GM12878 (cell line): Measurements from ENCODE around the gene AHCYL2. TPM values are rescaled to one million over a fixed set of nuclear protein-coding genes. Genes with fewer than 3 reads are reported as not detected.

Experiments
- ATAC-seq: fragments of 200-7000 bp; cut with Tn5 transposase; 3 replicates; pipeline ENCODE4 v1.9.1; 2020; ENCODE audit warnings: mild to moderate bottlenecking, moderate library complexity
- BruUV-seq: library from RNA; stranded (reverse); fragments of 400-500 nt; replicated peaks from 2 replicates; lab custom pipeline; 2021; lab: Mats Ljungman, UMichigan
- CTCF ChIA-PET: fragments of 300-600 bp; sonication (Branson Sonifier 250); formaldehyde crosslinking; extraction: SDS; loops from one replicate; lab custom pipeline; 2021; ENCODE audit warnings: inconsistent platforms; lab: Yijun Ruan, JAX
- POLR2A ChIA-PET: fragments of 350-600 bp; formaldehyde crosslinking; extraction: SDS; loops from one replicate; lab custom pipeline; 2021; ENCODE audit warnings: inconsistent platforms; lab: Charles Lee
- RAD21 ChIA-PET: fragments of 300-600 bp; sonication (Branson Sonifier 250); formaldehyde crosslinking; loops from one replicate; lab custom pipeline; 2023; ENCODE audit warnings: antibody characterized with exemption; ENCODE audit not compliant: unreplicated experiment; lab: Charles Lee
- SMC1A ChIA-PET: fragments of 300-600 bp; sonication (Branson Sonifier 250); formaldehyde crosslinking; loops from one replicate; lab custom pipeline; 2023; ENCODE audit not compliant: unreplicated experiment, uncharacterized antibody; lab: Charles Lee
- DNase-seq: peaks from one replicate; pipeline ENCODE4 v3.0.0-alpha.2; 2011; ENCODE audit warnings: low read depth, low spot score
- FAIRE-seq: peaks from 3 replicates; lab custom pipeline; 2011; peaks lifted over from hg19 to GRCh38; lab: Jason Lieb, UNC
- H2AFZ ChIP-seq: 2 replicates; pipeline ENCODE4 v1.6.0; 2011; ENCODE audit warnings: low read depth, low read length, control low read depth; ENCODE audit not compliant: control insufficient read depth
- H3K27ac ChIP-seq: 2 replicates; pipeline ENCODE4 v1.5.1; 2011; ENCODE audit warnings: control low read depth; ENCODE audit not compliant: control insufficient read depth, insufficient read depth
- H3K27me3 ChIP-seq, 2 experiments: replicated peaks in 1 of 2; 2 replicates each; pipeline versions ENCODE4 v1.6.0 to v1.6.1; 2011; ENCODE audit warnings: low read length in 1 of 2; ENCODE audit not compliant: control insufficient read depth in 2 of 2, insufficient read depth in 2 of 2
- H3K36me3 ChIP-seq, 2 experiments: 2 replicates each; pipeline ENCODE4 v1.5.1; 2011; ENCODE audit warnings: low read length in 1 of 2; ENCODE audit not compliant: control insufficient read depth in 2 of 2, insufficient read depth in 2 of 2
- H3K4me1 ChIP-seq: 2 replicates; pipeline ENCODE4 v1.6.1; 2011; ENCODE audit warnings: mild to moderate bottlenecking, low read length, moderate library complexity, mixed read lengths; ENCODE audit not compliant: control insufficient read depth, insufficient read depth
- H3K4me2 ChIP-seq: 2 replicates; pipeline ENCODE4 v1.6.0; 2011; ENCODE audit warnings: control low read depth; ENCODE audit not compliant: control insufficient read depth, insufficient read depth
- H3K4me3 ChIP-seq: fragments of 200-600 bp; sonication (generic); 2 replicates; pipeline ENCODE4 v1.5.1; 2016
- H3K79me2 ChIP-seq: 2 replicates; pipeline ENCODE4 v1.6.0; 2011; ENCODE audit warnings: low read length; ENCODE audit not compliant: control insufficient read depth, insufficient read depth
- H3K9ac ChIP-seq: 2 replicates; pipeline ENCODE4 v1.8.0; 2011; ENCODE audit warnings: low read length, control low read depth, mixed read lengths; ENCODE audit not compliant: control insufficient read depth, insufficient read depth
- H3K9me3 ChIP-seq: replicated peaks from 3 replicates; pipeline ENCODE4 v1.5.1; 2011; ENCODE audit warnings: mild to moderate bottlenecking, low read length; ENCODE audit not compliant: control insufficient read depth, insufficient read depth
- H4K20me1 ChIP-seq: 2 replicates; pipeline ENCODE4 v1.6.0; 2011; ENCODE audit not compliant: control insufficient read depth, insufficient read depth
- BACH1 ChIP-seq: fragments of 450-650 bp; IDR thresholded peaks from 2 replicates; pipeline ENCODE4 v1.6.1; 2017; ENCODE audit warnings: mild to moderate bottlenecking, borderline replicate concordance
- CBX5 ChIP-seq: sonication (generic); IDR thresholded peaks from 2 replicates; pipeline ENCODE4 v1.6.1; 2016; ENCODE audit warnings: low read depth, moderate library complexity, mild to moderate bottlenecking, inconsistent platforms
- CHD4 ChIP-seq: fragments of 200-600 bp; sonication (generic); IDR thresholded peaks from 2 replicates; pipeline ENCODE4 v1.6.1; 2016; ENCODE audit warnings: mild to moderate bottlenecking
- CREM ChIP-seq: IDR thresholded peaks from 2 replicates; pipeline ENCODE4 v1.6.1; 2014; ENCODE audit warnings: antibody characterized with exemption, low read depth
- EGR1 ChIP-seq, 2 experiments: IDR thresholded peaks; 1 replicate in 1 of 2; 2 replicates in 1 of 2; pipeline ENCODE4 v1.6.1; 2011 to 2012; ENCODE audit warnings: low read depth in 2 of 2, low read length in 2 of 2, borderline replicate concordance in 1 of 2, mild to moderate bottlenecking in 1 of 2, moderate library complexity in 1 of 2
- IRF4 ChIP-seq: IDR thresholded peaks from 2 replicates; pipeline ENCODE4 v1.6.1; 2011; ENCODE audit warnings: low read depth, low read length
- MTA2 ChIP-seq: fragments of 450-650 bp; IDR thresholded peaks from 2 replicates; pipeline ENCODE4 v1.6.1; 2016; ENCODE audit warnings: low read depth, mild to moderate bottlenecking, moderate library complexity
- NFIC ChIP-seq: IDR thresholded peaks from 2 replicates; pipeline ENCODE4 v1.6.1; 2012; ENCODE audit warnings: low read depth, mild to moderate bottlenecking, inconsistent platforms, low read length, moderate library complexity
- POLR2AphosphoS5 ChIP-seq: IDR thresholded peaks from 2 replicates; pipeline ENCODE4 v1.6.1; 2011; ENCODE audit warnings: mild to moderate bottlenecking, low read length, inconsistent platforms
- RBBP5 ChIP-seq: fragments of 200-600 bp; sonication (generic); conservative IDR thresholded peaks from 2 replicates; pipeline ENCODE4 v1.6.1; 2016
- RCOR1 ChIP-seq: conservative IDR thresholded peaks from 2 replicates; pipeline ENCODE4 v1.6.1; 2012; ENCODE audit warnings: low read depth, low read length, improper control_type of control experiment
- SIX5 ChIP-seq: IDR thresholded peaks from 2 replicates; pipeline ENCODE4 v1.6.1; 2011; ENCODE audit warnings: mild to moderate bottlenecking, low read depth, low read length, moderate library complexity; ENCODE audit not compliant: severe bottlenecking
- SREBF1 ChIP-seq: IDR thresholded peaks from 2 replicates; pipeline ENCODE4 v1.6.1; 2012; ENCODE audit warnings: mild to moderate bottlenecking, low read length
- STAT1 ChIP-seq: fragments of 450-650 bp; conservative IDR thresholded peaks from 2 replicates; pipeline ENCODE4 v1.6.1; 2014; ENCODE audit warnings: antibody characterized with exemption, mild to moderate bottlenecking
- TBL1XR1 ChIP-seq: IDR thresholded peaks from 2 replicates; pipeline ENCODE4 v1.6.1; 2012; ENCODE audit warnings: low read depth, low read length, improper control_type of control experiment
- ZBED1 ChIP-seq: IDR thresholded peaks from 2 replicates; pipeline ENCODE4 v1.6.1; 2016; ENCODE audit warnings: borderline replicate concordance
- WGBS: methylation state at CpG from one replicate; pipeline ENCODE4 v1.1.6; 2016; ENCODE audit warnings: low lambda C conversion rate; ENCODE audit not compliant: insufficient replicate concordance, insufficient coverage; ENCODE audit errors: missing lambda C conversion rate; 5-methylcytosine and 5-hydroxymethylcytosine counted together
- in situ Hi-C: fragments of 300-500 bp; cut with MboI; formaldehyde crosslinking; loops from 9 replicates; pipeline ENCODE4 v1.14.3; 2018; ENCODE audit warnings: mixed read lengths
- intact Hi-C: fragments of 100-400 bp; cut with micrococcal nuclease; formaldehyde crosslinking; loops from one replicate; pipeline ENCODE4 v1.14.2; 2022; ENCODE audit not compliant: unreplicated experiment
- polyA plus RNA-seq, 11 experiments: library from polyadenylated mRNA; depleted of rRNA in 4 of 11; unstranded in 6 of 11; stranded (reverse) in 5 of 11; fragments of >200 nt; fragmentation: Nextera tagmentation in 4 of 11; fragmentation: Illumina TruSeq in 1 of 11; extraction: Ambion mirVana in 4 of 11; extraction: Trizol in 1 of 11; gene quantifications; 1 replicate in 1 of 11; 2 replicates in 10 of 11; pipeline versions ENCODE4 v1.2.1 to v1.2.3, GENCODE V29; 2011 to 2016; ENCODE audit warnings: inconsistent platforms in 2 of 11, missing spikeins in 2 of 11, low read depth in 1 of 11
- total RNA-seq, 4 experiments: library from RNA; depleted of rRNA in 3 of 4; stranded (reverse); fragments of >200 nt in 3 of 4; fragmentation: Illumina TruSeq in 1 of 4; extraction: Trizol in 1 of 4; gene quantifications; 2 replicates each; pipeline versions ENCODE4 v1.2.1 to v1.2.3, GENCODE V29; 2013 to 2021
- TF ChIP-seq, protein P1 (sequence below): fragments of 450-650 bp; IDR thresholded peaks from 2 replicates; pipeline ENCODE4 v1.6.1; 2016; ENCODE audit warnings: mild to moderate bottlenecking, moderate library complexity, borderline replicate concordance
- TF ChIP-seq, protein P2 (sequence below): IDR thresholded peaks from 2 replicates; pipeline ENCODE4 v1.6.1; 2011; ENCODE audit warnings: low read depth, mild to moderate bottlenecking, low read length, moderate library complexity, borderline replicate concordance; ENCODE audit errors: extremely low read depth
- TF ChIP-seq, protein P3 (sequence below): fragments of 450-650 bp; IDR thresholded peaks from 2 replicates; pipeline ENCODE4 v1.6.1; 2017; ENCODE audit warnings: borderline replicate concordance
- TF ChIP-seq, protein P4 (sequence below): IDR thresholded peaks from 2 replicates; pipeline ENCODE4 v1.6.1; 2011; ENCODE audit warnings: borderline replicate concordance, low read depth, mild to moderate bottlenecking, moderate library complexity, mixed read lengths, low read length; ENCODE audit not compliant: insufficient read depth; ENCODE audit errors: extremely low read length

AHCYL2 gene
- total and polyA plus RNA-seq, 10 of the 15 experiments (the other 5 are each of a cell fraction or from before 2014, with no cell fraction given): 1.7 to 29.1 (median 5.4) TPM

DNA sequence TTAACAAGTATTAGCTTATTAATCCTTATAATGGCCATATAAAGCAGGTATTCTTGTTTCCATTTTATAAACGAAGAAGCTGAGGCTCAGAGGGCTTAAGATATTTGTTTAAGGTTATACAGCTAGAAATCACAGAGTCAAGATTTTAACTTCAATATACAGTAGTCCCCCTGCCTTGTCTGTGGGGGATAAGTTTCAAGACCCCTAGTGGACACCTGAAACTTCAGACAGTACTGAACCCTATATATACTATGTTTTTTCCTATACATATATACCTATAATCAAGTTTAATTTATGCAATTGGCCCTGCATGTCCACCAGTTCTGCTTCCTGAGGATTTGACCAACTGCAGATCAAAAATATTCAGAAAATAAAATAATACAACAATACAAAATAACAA, 165.0 kb downstream of the AHCYL2 start:
- DNase-seq (no peak), FAIRE-seq (no peak), ATAC-seq (no peak)
- TF ChIP-seq IRF4: no peak
- TF ChIP-seq CREM: no peak
- TF ChIP-seq CBX5: no peak
- TF ChIP-seq, protein P1, sequence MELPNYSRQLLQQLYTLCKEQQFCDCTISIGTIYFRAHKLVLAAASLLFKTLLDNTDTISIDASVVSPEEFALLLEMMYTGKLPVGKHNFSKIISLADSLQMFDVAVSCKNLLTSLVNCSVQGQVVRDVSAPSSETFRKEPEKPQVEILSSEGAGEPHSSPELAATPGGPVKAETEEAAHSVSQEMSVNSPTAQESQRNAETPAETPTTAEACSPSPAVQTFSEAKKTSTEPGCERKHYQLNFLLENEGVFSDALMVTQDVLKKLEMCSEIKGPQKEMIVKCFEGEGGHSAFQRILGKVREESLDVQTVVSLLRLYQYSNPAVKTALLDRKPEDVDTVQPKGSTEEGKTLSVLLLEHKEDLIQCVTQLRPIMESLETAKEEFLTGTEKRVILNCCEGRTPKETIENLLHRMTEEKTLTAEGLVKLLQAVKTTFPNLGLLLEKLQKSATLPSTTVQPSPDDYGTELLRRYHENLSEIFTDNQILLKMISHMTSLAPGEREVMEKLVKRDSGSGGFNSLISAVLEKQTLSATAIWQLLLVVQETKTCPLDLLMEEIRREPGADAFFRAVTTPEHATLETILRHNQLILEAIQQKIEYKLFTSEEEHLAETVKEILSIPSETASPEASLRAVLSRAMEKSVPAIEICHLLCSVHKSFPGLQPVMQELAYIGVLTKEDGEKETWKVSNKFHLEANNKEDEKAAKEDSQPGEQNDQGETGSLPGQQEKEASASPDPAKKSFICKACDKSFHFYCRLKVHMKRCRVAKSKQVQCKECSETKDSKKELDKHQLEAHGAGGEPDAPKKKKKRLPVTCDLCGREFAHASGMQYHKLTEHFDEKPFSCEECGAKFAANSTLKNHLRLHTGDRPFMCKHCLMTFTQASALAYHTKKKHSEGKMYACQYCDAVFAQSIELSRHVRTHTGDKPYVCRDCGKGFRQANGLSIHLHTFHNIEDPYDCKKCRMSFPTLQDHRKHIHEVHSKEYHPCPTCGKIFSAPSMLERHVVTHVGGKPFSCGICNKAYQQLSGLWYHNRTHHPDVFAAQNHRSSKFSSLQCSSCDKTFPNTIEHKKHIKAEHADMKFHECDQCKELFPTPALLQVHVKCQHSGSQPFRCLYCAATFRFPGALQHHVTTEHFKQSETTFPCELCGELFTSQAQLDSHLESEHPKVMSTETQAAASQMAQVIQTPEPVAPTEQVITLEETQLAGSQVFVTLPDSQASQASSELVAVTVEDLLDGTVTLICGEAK: no peak
- no peak for TF ChIP-seq EGR1 (IDR thresholded peaks at IDR 0.05; ENCODE audit: borderline replicate concordance in 1 of 2, low read depth in 2 of 2, low read length in 2 of 2)
- TF ChIP-seq RCOR1: no peak
- no peak for TF ChIP-seq ZBED1
- no peak for TF ChIP-seq SREBF1
- TF ChIP-seq, protein P2, sequence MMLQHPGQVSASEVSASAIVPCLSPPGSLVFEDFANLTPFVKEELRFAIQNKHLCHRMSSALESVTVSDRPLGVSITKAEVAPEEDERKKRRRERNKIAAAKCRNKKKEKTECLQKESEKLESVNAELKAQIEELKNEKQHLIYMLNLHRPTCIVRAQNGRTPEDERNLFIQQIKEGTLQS: no peak
- no peak for TF ChIP-seq NFIC
- no peak for TF ChIP-seq BACH1
- TF ChIP-seq POLR2AphosphoS5: no peak
- no peak for TF ChIP-seq TBL1XR1
- no peak for TF ChIP-seq STAT1
- no peak for TF ChIP-seq RBBP5
- TF ChIP-seq, protein P3, sequence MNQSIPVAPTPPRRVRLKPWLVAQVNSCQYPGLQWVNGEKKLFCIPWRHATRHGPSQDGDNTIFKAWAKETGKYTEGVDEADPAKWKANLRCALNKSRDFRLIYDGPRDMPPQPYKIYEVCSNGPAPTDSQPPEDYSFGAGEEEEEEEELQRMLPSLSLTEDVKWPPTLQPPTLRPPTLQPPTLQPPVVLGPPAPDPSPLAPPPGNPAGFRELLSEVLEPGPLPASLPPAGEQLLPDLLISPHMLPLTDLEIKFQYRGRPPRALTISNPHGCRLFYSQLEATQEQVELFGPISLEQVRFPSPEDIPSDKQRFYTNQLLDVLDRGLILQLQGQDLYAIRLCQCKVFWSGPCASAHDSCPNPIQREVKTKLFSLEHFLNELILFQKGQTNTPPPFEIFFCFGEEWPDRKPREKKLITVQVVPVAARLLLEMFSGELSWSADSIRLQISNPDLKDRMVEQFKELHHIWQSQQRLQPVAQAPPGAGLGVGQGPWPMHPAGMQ: no peak
- TF ChIP-seq, protein P4, sequence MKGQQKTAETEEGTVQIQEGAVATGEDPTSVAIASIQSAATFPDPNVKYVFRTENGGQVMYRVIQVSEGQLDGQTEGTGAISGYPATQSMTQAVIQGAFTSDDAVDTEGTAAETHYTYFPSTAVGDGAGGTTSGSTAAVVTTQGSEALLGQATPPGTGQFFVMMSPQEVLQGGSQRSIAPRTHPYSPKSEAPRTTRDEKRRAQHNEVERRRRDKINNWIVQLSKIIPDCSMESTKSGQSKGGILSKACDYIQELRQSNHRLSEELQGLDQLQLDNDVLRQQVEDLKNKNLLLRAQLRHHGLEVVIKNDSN: no peak
- no peak for TF ChIP-seq CHD4
- no peak for TF ChIP-seq SIX5
- no peak for TF ChIP-seq MTA2
- ChIA-PET SMC1A (interaction anchor here (0.6 to 6.2 kb wide), 8 partner anchors 9 to 46 kb away, joined by 3 to 65 read pairs (median 6); no protein-coding TSS in a partner anchor), RAD21 (interaction anchor here (0.9 to 3.6 kb wide), 4 partner anchors 13 to 171 kb away, joined by 3 to 22 read pairs (median 4); no protein-coding TSS in a partner anchor), CTCF (interaction anchor here (1.1 to 9.8 kb wide), 5 partner anchors 12 to 118 kb away, joined by 3 to 129 read pairs (median 20); no protein-coding TSS in a partner anchor), POLR2A (interaction anchor here (1.0 kb wide), 1 partner anchor 19 kb away, joined by 3 read pairs; no protein-coding TSS in a partner anchor)
- Histone ChIP-seq H3K4me2 (no peak overlapping the region), H2AFZ (no peak overlapping the region), H3K9ac (no peak overlapping the region), H3K36me3 (no peaks in the 10 kb centered on the region; a peak in 1 of 4 replicates), H3K79me2 (no peaks in the 10 kb centered on the region), H3K27me3 (no peaks in the 10 kb centered on the region), H3K4me1 (no peaks in the 10 kb centered on the region; the same call in 1 of the 2 replicates), H3K4me3 (no peak overlapping the region), H4K20me1 (no peaks in the 10 kb centered on the region), H3K9me3 (no peaks in the 10 kb centered on the region), H3K27ac (no peak overlapping the region)
- intact Hi-C loops: no loop called here
- WGBS: 91% methylated on average over 1 of the region's 1 CpG
- BruUV-seq: no TSS peak
- in situ Hi-C loops: no loop called here
